GM12878 (cell line): Measurements from ENCODE around the gene CAB39. TPM values are rescaled to one million over a fixed set of nuclear protein-coding genes. Genes with fewer than 3 reads are reported as not detected.

Experiments
- ATAC-seq: fragments of 200-7000 bp; cut with Tn5 transposase; 3 replicates; pipeline ENCODE4 v1.9.1; 2020; ENCODE audit warnings: mild to moderate bottlenecking, moderate library complexity
- BruUV-seq: library from RNA; stranded (reverse); fragments of 400-500 nt; replicated peaks from 2 replicates; lab custom pipeline; 2021; lab: Mats Ljungman, UMichigan
- CTCF ChIA-PET: fragments of 300-600 bp; sonication (Branson Sonifier 250); formaldehyde crosslinking; extraction: SDS; loops from one replicate; lab custom pipeline; 2021; ENCODE audit warnings: inconsistent platforms; lab: Yijun Ruan, JAX
- POLR2A ChIA-PET: fragments of 350-600 bp; formaldehyde crosslinking; extraction: SDS; loops from one replicate; lab custom pipeline; 2021; ENCODE audit warnings: inconsistent platforms; lab: Charles Lee
- RAD21 ChIA-PET: fragments of 300-600 bp; sonication (Branson Sonifier 250); formaldehyde crosslinking; loops from one replicate; lab custom pipeline; 2023; ENCODE audit warnings: antibody characterized with exemption; ENCODE audit not compliant: unreplicated experiment; lab: Charles Lee
- SMC1A ChIA-PET: fragments of 300-600 bp; sonication (Branson Sonifier 250); formaldehyde crosslinking; loops from one replicate; lab custom pipeline; 2023; ENCODE audit not compliant: unreplicated experiment, uncharacterized antibody; lab: Charles Lee
- DNase-seq: peaks from one replicate; pipeline ENCODE4 v3.0.0-alpha.2; 2011; ENCODE audit warnings: low read depth, low spot score
- FAIRE-seq: peaks from 3 replicates; lab custom pipeline; 2011; peaks lifted over from hg19 to GRCh38; lab: Jason Lieb, UNC
- H2AFZ ChIP-seq: 2 replicates; pipeline ENCODE4 v1.6.0; 2011; ENCODE audit warnings: low read depth, low read length, control low read depth; ENCODE audit not compliant: control insufficient read depth
- H3K27ac ChIP-seq: 2 replicates; pipeline ENCODE4 v1.5.1; 2011; ENCODE audit warnings: control low read depth; ENCODE audit not compliant: control insufficient read depth, insufficient read depth
- H3K27me3 ChIP-seq, 2 experiments: replicated peaks in 1 of 2; 2 replicates each; pipeline versions ENCODE4 v1.6.0 to v1.6.1; 2011; ENCODE audit warnings: low read length in 1 of 2; ENCODE audit not compliant: control insufficient read depth in 2 of 2, insufficient read depth in 2 of 2
- H3K36me3 ChIP-seq, 2 experiments: 2 replicates each; pipeline ENCODE4 v1.5.1; 2011; ENCODE audit warnings: low read length in 1 of 2; ENCODE audit not compliant: control insufficient read depth in 2 of 2, insufficient read depth in 2 of 2
- H3K4me1 ChIP-seq: 2 replicates; pipeline ENCODE4 v1.6.1; 2011; ENCODE audit warnings: mild to moderate bottlenecking, low read length, moderate library complexity, mixed read lengths; ENCODE audit not compliant: control insufficient read depth, insufficient read depth
- H3K4me2 ChIP-seq: 2 replicates; pipeline ENCODE4 v1.6.0; 2011; ENCODE audit warnings: control low read depth; ENCODE audit not compliant: control insufficient read depth, insufficient read depth
- H3K4me3 ChIP-seq: fragments of 200-600 bp; sonication (generic); 2 replicates; pipeline ENCODE4 v1.5.1; 2016
- H3K79me2 ChIP-seq: 2 replicates; pipeline ENCODE4 v1.6.0; 2011; ENCODE audit warnings: low read length; ENCODE audit not compliant: control insufficient read depth, insufficient read depth
- H3K9ac ChIP-seq: 2 replicates; pipeline ENCODE4 v1.8.0; 2011; ENCODE audit warnings: low read length, control low read depth, mixed read lengths; ENCODE audit not compliant: control insufficient read depth, insufficient read depth
- H3K9me3 ChIP-seq: replicated peaks from 3 replicates; pipeline ENCODE4 v1.5.1; 2011; ENCODE audit warnings: mild to moderate bottlenecking, low read length; ENCODE audit not compliant: control insufficient read depth, insufficient read depth
- H4K20me1 ChIP-seq: 2 replicates; pipeline ENCODE4 v1.6.0; 2011; ENCODE audit not compliant: control insufficient read depth, insufficient read depth
- BMI1 ChIP-seq: fragments of 450-650 bp; IDR thresholded peaks from 2 replicates; pipeline ENCODE4 v1.6.1; 2016; ENCODE audit warnings: mild to moderate bottlenecking, moderate library complexity, borderline replicate concordance
- ESRRA ChIP-seq: IDR thresholded peaks from 2 replicates; pipeline ENCODE4 v1.6.1; 2012; ENCODE audit warnings: mild to moderate bottlenecking, low read length, improper control_type of control experiment
- IRF4 ChIP-seq: IDR thresholded peaks from 2 replicates; pipeline ENCODE4 v1.6.1; 2011; ENCODE audit warnings: low read depth, low read length
- REST ChIP-seq: IDR thresholded peaks from 2 replicates; pipeline ENCODE4 v1.6.1; 2012; ENCODE audit warnings: mild to moderate bottlenecking, low read depth, low read length
- SREBF2 ChIP-seq: IDR thresholded peaks from 2 replicates; pipeline ENCODE4 v1.6.1; 2012; ENCODE audit warnings: mild to moderate bottlenecking, low read length
- SUZ12 ChIP-seq: fragments of 200-600 bp; sonication (generic); IDR thresholded peaks from one replicate; pipeline ENCODE4 v1.6.1; 2018; ENCODE audit warnings: antibody characterized with exemption, mild to moderate bottlenecking; ENCODE audit not compliant: unreplicated experiment
- ZNF592 ChIP-seq: fragments of 450-650 bp; IDR thresholded peaks from 2 replicates; pipeline ENCODE4 v1.6.1; 2017; ENCODE audit warnings: mild to moderate bottlenecking, moderate library complexity
- WGBS: methylation state at CpG from one replicate; pipeline ENCODE4 v1.1.6; 2016; ENCODE audit warnings: low lambda C conversion rate; ENCODE audit not compliant: insufficient replicate concordance, insufficient coverage; ENCODE audit errors: missing lambda C conversion rate; 5-methylcytosine and 5-hydroxymethylcytosine counted together
- in situ Hi-C: fragments of 300-500 bp; cut with MboI; formaldehyde crosslinking; loops from 9 replicates; pipeline ENCODE4 v1.14.3; 2018; ENCODE audit warnings: mixed read lengths
- intact Hi-C: fragments of 100-400 bp; cut with micrococcal nuclease; formaldehyde crosslinking; loops from one replicate; pipeline ENCODE4 v1.14.2; 2022; ENCODE audit not compliant: unreplicated experiment
- polyA plus RNA-seq, 11 experiments: library from polyadenylated mRNA; depleted of rRNA in 4 of 11; unstranded in 6 of 11; stranded (reverse) in 5 of 11; fragments of >200 nt; fragmentation: Nextera tagmentation in 4 of 11; fragmentation: Illumina TruSeq in 1 of 11; extraction: Ambion mirVana in 4 of 11; extraction: Trizol in 1 of 11; gene quantifications; 1 replicate in 1 of 11; 2 replicates in 10 of 11; pipeline versions ENCODE4 v1.2.1 to v1.2.3, GENCODE V29; 2011 to 2016; ENCODE audit warnings: inconsistent platforms in 2 of 11, missing spikeins in 2 of 11, low read depth in 1 of 11
- total RNA-seq, 4 experiments: library from RNA; depleted of rRNA in 3 of 4; stranded (reverse); fragments of >200 nt in 3 of 4; fragmentation: Illumina TruSeq in 1 of 4; extraction: Trizol in 1 of 4; gene quantifications; 2 replicates each; pipeline versions ENCODE4 v1.2.1 to v1.2.3, GENCODE V29; 2013 to 2021
- TF ChIP-seq, protein P1 (sequence below), 3 experiments: IDR thresholded peaks in 2 of 3; conservative IDR thresholded peaks in 1 of 3; 2 replicates each; pipeline ENCODE4 v1.5.1; 2011; ENCODE audit warnings: low read depth in 3 of 3, low read length in 3 of 3, mild to moderate bottlenecking in 3 of 3, control low read depth in 2 of 3, moderate library complexity in 2 of 3, inconsistent platforms in 1 of 3, mixed read lengths in 1 of 3; ENCODE audit not compliant: control insufficient read depth in 2 of 3, insufficient read depth in 1 of 3; ENCODE audit errors: extremely low read depth in 1 of 3
- TF ChIP-seq, protein P2 (sequence below): fragments of 150-350 bp; IDR thresholded peaks from 2 replicates; pipeline ENCODE4 v1.6.1; 2016; ENCODE audit warnings: low read depth, low read length

CAB39 gene
- total and polyA plus RNA-seq, 10 of the 15 experiments (the other 5 are each of a cell fraction or from before 2014, with no cell fraction given) = 13.3 to 129 (median 62.9) TPM

DNA sequence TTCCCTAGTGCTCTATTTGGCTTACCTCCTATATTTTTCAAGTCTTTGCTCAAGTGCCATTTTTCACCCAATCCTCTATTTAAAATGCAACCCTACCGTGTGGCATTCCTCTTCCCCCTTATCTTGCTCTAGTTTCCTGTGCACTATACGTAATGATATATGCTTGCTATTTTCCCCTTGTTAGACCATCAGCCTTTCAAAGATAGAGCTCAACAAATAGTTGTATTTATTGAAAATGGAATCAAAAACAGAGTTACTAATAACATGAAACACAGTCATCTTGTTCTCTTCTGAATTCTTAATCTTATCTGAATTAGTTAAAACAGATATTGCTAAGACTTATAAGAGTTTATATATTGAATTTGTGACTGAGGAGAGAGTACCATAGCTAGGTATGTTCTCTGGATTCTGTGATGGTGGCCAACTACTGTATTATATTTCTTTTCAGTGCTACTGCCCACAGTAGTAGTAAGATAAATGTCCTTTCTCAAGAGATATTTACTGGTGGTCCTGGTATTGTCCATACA lies 55.3 kb downstream of the CAB39 start:
- ATAC-seq = no peak
- CTCF ChIA-PET = interaction anchor here (1.4 to 3.4 kb wide), 5 partner anchors 10 to 759 kb away, joined by 4 to 12 read pairs (median 5); no protein-coding TSS in a partner anchor
- no peaks in the 10 kb centered on the region for H3K4me1 ChIP-seq
- H3K4me3 ChIP-seq = no peak overlapping the region
- H3K36me3 ChIP-seq = peaks cover 8 to 18% of the 10 kb centered on the region in 2 experiments; a peak in 3 of 4 replicates
- no peak overlapping the region for H2AFZ ChIP-seq
- H3K27me3 ChIP-seq = no peaks in the 10 kb centered on the region
- no peaks in the 10 kb centered on the region for H3K9me3 ChIP-seq
- H3K27ac ChIP-seq = no peak overlapping the region
- no peak for FAIRE-seq
- RAD21 ChIA-PET = interaction anchor here (2.6 kb wide), 1 partner anchor 30 kb away, joined by 16 read pairs; no protein-coding TSS in a partner anchor
- peaks cover 4% of the 10 kb centered on the region for H3K79me2 ChIP-seq
- SMC1A ChIA-PET = interaction anchor here (1.0 to 1.9 kb wide), 6 partner anchors 12 to 54 kb away, joined by 3 to 8 read pairs (median 4); no protein-coding TSS in a partner anchor
- H4K20me1 ChIP-seq = no peaks in the 10 kb centered on the region
- in situ Hi-C loops = no loop called here
- DNase-seq = no peak
- no peak overlapping the region for H3K9ac ChIP-seq
- H3K4me2 ChIP-seq = no peak overlapping the region
- POLR2A ChIA-PET = interaction anchor here (1.0 to 1.1 kb wide), 3 partner anchors 10 to 53 kb away, joined by 3 read pairs; no protein-coding TSS in a partner anchor
- intact Hi-C loops = no loop called here
- no TSS peak for BruUV-seq
- WGBS = 49% methylated on average over 2 of the region's 2 CpGs
- no peak for TF ChIP-seq IRF4
- TF ChIP-seq SREBF2 = no peak
- no peak for TF ChIP-seq SUZ12
- TF ChIP-seq ZNF592 = no peak
- no peak for TF ChIP-seq REST
- TF ChIP-seq ESRRA = no peak
- TF ChIP-seq, protein P1, sequence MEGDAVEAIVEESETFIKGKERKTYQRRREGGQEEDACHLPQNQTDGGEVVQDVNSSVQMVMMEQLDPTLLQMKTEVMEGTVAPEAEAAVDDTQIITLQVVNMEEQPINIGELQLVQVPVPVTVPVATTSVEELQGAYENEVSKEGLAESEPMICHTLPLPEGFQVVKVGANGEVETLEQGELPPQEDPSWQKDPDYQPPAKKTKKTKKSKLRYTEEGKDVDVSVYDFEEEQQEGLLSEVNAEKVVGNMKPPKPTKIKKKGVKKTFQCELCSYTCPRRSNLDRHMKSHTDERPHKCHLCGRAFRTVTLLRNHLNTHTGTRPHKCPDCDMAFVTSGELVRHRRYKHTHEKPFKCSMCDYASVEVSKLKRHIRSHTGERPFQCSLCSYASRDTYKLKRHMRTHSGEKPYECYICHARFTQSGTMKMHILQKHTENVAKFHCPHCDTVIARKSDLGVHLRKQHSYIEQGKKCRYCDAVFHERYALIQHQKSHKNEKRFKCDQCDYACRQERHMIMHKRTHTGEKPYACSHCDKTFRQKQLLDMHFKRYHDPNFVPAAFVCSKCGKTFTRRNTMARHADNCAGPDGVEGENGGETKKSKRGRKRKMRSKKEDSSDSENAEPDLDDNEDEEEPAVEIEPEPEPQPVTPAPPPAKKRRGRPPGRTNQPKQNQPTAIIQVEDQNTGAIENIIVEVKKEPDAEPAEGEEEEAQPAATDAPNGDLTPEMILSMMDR (IDR thresholded peaks at IDR 0.05 in 2 of 3, conservative IDR thresholded peaks at IDR 0.05 in 1 of 3; ENCODE audit: control insufficient read depth in 2 of 3, extremely low read depth in 1 of 3, insufficient read depth in 1 of 3, low read depth in 3 of 3, low read length in 3 of 3) = no peak
- no peak for TF ChIP-seq BMI1
- TF ChIP-seq, protein P2, sequence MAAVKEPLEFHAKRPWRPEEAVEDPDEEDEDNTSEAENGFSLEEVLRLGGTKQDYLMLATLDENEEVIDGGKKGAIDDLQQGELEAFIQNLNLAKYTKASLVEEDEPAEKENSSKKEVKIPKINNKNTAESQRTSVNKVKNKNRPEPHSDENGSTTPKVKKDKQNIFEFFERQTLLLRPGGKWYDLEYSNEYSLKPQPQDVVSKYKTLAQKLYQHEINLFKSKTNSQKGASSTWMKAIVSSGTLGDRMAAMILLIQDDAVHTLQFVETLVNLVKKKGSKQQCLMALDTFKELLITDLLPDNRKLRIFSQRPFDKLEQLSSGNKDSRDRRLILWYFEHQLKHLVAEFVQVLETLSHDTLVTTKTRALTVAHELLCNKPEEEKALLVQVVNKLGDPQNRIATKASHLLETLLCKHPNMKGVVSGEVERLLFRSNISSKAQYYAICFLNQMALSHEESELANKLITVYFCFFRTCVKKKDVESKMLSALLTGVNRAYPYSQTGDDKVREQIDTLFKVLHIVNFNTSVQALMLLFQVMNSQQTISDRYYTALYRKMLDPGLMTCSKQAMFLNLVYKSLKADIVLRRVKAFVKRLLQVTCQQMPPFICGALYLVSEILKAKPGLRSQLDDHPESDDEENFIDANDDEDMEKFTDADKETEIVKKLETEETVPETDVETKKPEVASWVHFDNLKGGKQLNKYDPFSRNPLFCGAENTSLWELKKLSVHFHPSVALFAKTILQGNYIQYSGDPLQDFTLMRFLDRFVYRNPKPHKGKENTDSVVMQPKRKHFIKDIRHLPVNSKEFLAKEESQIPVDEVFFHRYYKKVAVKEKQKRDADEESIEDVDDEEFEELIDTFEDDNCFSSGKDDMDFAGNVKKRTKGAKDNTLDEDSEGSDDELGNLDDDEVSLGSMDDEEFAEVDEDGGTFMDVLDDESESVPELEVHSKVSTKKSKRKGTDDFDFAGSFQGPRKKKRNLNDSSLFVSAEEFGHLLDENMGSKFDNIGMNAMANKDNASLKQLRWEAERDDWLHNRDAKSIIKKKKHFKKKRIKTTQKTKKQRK = no peak
